ENCODE data around the gene CENPA.
"Not testable (repeated sequence)": the region's sequence is repeated elsewhere in the genome, so short reads cannot be mapped to it uniquely, and the experiment has no call there.

The CENPA gene

GRCh38 chr2:26759845-26760244 is 26.0 kb upstream of the CENPA start:
- no peak for DNase-seq (ENCODE audit: extremely low read depth in 1 of 2, low read depth in 1 of 2)

DNA sequence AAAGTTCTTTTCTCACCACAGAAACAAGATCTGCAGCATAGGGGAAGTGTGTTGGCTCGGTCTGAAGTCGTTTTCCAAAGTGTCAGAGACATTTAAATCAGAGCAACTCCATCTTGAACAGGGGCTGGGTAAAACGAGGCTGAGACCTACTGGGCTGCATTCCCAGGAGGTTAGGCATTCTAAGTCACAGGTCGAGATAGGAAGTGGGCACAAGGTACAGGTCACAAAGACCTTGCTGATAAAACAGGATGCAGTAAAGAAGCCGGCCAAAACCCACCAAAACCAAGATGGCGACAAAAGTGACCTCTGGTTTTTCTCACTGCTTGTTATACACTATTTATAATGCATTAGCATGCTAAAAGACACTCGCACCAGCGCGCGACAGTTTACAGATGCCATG is 24.9 kb upstream of the CENPA start:
- not testable (repeated sequence) for DNase-seq (ENCODE audit: extremely low read depth in 1 of 2, low read depth in 1 of 2)

- no peak for DNase-seq (ENCODE audit: extremely low read depth in 1 of 2, low read depth in 1 of 2)
These were observed 22.8 kb upstream of the CENPA start for GRCh38 chr2:26763019-26763418.

- DNase-seq (ENCODE audit: extremely low read depth in 1 of 2, low read depth in 1 of 2), result peak; percentile 45 to 76
These were observed 21.6 kb upstream of the CENPA start, which contains the start of gene SLC35F6 for GRCh38 chr2:26764078-26764887. Gene SLC35F6, plus strand, starts transcription at chr2:26764284. Its CDS starts 66 bp downstream, at chr2:26764350.

DNA sequence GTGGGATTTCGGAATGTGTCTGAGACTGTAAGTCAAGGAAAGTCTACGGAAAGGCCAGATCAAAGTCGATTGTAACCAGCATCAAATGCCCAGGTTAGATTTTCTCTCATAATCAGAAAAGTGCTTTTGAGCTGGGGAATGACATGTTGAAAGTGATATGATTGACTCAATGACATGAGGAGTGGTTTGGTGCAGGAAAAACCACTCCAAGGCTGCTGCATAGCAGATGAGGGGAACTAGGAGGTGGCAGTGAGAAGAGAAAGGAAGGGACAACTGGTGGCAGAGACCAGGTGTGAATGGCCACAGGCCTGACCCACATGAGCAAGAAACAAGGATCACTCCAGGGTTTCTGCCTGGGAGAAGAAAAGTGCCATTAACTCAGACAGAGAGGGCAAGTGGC is 20.9 kb upstream of the CENPA start:
- DNase-seq (ENCODE audit: extremely low read depth in 1 of 2, low read depth in 1 of 2), result no peak

GRCh38 chr2:26765475-26766200 is 20.2 kb upstream of the CENPA start:
- no peak for DNase-seq (ENCODE audit: extremely low read depth in 1 of 2, low read depth in 1 of 2)

- no peak for DNase-seq (ENCODE audit: extremely low read depth in 1 of 2, low read depth in 1 of 2)
These were observed 18.7 kb upstream of the CENPA start for GRCh38 chr2:26767129-26767528.

GRCh38 chr2:26767894-26768487 is 17.9 kb upstream of the CENPA start:
- no peak for DNase-seq (ENCODE audit: extremely low read depth in 1 of 2, low read depth in 1 of 2)

GRCh38 chr2:26768759-26769088 is 17.1 kb upstream of the CENPA start:
- no peak for DNase-seq (ENCODE audit: extremely low read depth in 1 of 2, low read depth in 1 of 2)

DNA sequence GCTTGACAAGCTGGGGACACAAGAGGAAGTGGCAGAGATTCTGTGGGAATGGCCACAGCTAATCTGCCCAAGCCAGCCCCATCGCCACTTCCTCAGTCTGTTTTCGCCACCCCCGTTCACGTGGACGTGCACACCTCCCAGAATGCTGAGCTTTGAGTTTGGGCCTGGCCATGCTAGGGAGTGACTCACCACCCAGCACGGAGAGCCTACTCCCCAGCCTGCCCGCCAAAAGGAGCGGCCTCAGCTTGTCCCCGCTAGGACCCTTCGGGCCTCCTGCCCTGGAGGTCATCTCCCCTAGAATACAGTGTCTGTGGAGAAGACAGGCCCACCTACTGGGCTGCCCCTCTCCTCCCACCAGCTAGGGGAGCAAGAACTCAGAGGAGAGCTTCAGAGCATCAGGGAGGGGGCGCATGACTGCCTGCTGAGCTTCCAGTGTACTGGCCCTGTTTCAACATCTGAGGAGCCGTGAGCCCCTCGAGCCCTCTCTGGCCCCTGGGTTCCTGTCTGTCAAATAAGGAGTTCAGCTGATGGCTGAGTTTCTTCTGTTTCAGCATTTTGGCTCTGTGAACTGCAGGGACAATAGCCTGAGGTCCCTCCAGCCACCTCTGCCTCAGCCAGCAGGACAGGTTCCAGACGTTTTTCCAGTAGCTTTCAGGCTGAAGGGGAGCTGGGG is 16.6 kb upstream of the CENPA start:
- DNase-seq (ENCODE audit: extremely low read depth in 1 of 2, low read depth in 1 of 2), result no peak

GRCh38 chr2:26770986-26771586 is 14.8 kb upstream of the CENPA start:
- no peak for DNase-seq (ENCODE audit: extremely low read depth in 1 of 2, low read depth in 1 of 2)

DNA sequence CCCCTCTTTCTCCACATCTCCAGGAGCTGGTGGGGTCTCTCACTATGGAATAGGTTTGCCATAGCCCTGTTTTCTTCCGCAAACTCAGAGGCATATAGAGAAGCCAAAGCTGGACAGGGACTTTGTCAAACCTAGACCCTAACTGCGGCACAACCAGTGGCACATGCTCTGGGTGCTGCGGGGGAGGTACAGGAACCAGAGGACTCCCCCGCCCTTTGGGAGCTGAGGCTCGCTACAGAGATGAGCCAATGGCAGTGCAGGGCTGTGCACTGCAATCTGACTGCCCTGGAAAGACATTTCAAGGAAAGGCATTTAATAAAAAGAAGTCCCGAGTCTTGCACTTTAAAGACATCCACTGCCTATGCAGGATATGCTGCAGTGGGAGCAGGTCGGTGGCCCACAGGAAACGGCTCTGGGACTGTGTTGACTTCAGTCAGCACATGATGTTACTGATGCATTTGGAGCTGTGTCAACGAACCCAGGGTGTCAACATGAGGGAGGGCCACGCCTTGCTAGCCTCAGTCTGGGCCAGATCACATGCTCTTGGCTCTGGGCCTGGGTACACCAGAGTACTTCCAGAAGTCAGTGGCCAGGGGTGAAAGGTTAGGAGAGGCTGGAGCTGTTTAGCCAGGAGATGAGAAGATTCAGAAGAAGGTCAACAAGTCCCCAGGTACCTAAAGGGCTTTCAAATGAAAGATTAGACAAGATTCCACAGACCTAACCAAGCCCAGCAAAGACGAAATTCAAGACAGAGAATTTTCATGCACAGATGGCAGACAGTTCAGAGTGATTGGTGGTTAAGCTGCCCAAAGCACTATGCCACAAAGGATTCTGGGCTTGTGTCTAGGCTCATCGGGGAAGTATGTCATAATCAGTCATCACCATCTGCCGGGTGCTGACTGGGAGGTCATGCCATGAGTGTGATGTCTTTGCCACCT is 13.5 kb upstream of the CENPA start:
- DNase-seq (ENCODE audit: extremely low read depth in 1 of 2, low read depth in 1 of 2), result no peak

GRCh38 chr2:26776195-26776800 is 9.6 kb upstream of the CENPA start:
- DNase-seq (ENCODE audit: extremely low read depth in 1 of 2, low read depth in 1 of 2), result no peak

GRCh38 chr2:26778098-26778497 is 7.8 kb upstream of the CENPA start:
- no peak for DNase-seq (ENCODE audit: extremely low read depth in 1 of 2, low read depth in 1 of 2)

GRCh38 chr2:26778507-26778906 is 7.3 kb upstream of the CENPA start:
- DNase-seq (ENCODE audit: extremely low read depth in 1 of 2, low read depth in 1 of 2), result no peak

GRCh38 chr2:26780203-26780760 is 5.6 kb upstream of the CENPA start:
- DNase-seq (ENCODE audit: extremely low read depth in 1 of 2, low read depth in 1 of 2), result no peak

- DNase-seq (ENCODE audit: extremely low read depth in 1 of 2, low read depth in 1 of 2), result no peak
These were observed 2.8 kb upstream of the CENPA start for GRCh38 chr2:26782876-26783704.

DNA sequence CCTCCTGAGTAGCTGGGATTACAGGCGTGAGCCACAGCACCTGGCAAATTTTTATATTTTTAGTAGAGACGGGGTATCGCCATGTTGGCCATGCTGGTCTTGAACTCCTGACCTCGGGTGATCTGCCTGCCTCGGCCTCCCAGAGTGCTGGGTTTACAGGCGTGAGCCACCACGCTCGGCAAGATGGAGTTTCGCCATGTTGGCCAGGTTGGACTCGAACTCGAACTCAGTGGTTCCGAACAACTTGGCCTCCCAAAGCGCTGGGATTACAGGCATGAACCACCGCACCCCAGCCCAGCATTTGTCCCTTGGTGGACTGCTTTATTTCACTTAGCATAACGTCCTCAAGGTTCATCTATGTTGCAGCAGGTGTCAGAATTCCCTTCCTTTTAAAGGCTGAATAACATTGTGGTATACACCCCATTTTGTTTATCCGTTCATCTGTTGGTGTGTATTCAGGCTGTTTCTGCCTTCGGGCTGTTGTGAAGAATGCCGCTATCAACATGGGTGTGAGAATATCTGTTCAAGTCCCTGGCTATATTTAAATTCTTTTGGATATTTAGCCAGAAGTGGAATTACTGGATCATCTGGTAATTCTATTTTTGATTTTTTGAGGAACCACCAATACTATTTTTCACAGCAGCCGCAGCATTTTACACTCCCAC is 1.2 kb upstream of the CENPA start:
- DNase-seq (ENCODE audit: extremely low read depth in 1 of 2, low read depth in 1 of 2), result no peak
